HG03575 (cell line): ENCODE measurements around the gene HOXB1.
"Not testable (repeated sequence)": the region's sequence is repeated elsewhere in the genome, so short reads cannot be mapped to it uniquely, and the experiment has no call there.

Source experiments
- ATAC-seq: cut with Tn5 transposase; IDR thresholded peaks from one replicate; pipeline ENCODE4 v1.9.1; 2021; ENCODE audit not compliant: unreplicated experiment, insufficient number of reproducible peaks, low FRiP score; ENCODE audit errors: extremely low read depth

HOXB1 gene

DNA sequence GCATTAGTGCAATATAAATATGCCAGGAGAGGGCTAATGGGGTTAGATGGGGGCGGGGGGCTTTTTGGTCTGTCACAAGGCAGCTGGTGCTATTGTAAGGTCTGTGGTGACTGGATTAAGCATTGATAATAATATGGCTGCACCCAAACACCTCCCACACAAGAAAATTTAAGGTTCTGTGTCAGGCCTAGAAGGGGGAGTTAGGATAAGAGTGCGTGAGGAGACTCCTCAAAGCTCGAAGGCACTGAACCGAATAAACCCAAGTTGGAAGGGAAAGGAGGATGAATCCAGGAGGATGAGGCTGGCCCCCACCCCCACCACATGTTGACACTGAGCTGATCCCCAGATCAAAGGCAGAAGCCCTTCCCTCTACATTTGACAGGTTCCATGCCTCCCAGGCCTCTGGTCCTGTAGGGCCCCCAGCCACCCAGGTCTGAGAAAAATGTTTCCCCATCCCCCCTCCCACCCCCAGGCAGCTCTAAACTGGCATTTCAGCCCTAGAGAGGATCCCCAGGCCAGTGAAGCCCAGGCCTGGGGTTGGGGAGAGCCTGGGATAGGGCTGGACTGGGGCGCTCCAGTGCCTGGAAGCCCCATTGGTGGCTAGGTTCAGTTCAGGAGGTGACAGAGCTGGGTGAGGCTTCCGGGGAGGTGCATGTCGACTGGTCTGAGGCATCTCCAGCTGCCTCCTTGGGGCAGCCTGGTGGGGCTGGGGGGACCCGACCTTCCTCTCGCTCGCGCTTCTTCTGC lies 1.7 kb downstream of the HOXB1 start:
- ATAC-seq = no peak

DNA sequence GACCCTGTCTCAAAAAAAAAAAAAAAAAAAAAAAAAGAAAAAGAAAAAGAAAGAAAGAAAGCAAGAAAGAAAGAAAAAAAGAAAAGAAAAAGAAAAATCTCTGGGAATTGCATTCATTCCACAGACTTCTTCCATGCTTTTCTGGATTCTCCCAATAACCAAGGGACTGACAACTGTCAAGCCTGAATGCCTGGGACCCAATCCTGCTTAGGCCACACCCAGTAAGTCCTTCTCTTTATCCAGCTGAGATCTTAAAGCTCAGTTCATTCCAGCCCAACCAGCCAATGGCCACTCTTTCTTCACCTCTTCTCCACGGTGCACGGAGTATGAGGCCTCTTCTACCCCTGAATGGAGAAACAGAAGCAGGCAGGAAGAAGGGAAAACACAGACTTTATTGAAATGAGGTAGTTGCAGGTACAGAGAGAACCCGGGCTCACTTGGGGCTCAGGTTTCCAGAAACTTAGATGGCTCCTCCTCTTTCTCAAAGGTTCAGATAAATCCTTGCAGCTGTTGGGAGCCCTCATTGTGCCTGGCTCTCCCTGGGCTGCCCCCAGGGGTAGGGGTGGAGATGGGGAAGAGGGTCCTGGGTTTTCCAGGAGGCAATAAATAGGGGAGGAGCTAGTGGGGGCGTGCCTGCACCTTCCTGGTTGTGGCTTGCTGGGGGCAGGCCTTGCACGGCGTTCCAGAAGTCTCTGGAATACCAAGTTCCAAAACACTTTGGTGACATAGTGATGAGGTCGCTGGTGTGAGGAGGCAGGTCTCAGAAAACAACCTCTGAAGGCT lies 2.5 kb downstream of the HOXB1 start:
- no peak for ATAC-seq

DNA sequence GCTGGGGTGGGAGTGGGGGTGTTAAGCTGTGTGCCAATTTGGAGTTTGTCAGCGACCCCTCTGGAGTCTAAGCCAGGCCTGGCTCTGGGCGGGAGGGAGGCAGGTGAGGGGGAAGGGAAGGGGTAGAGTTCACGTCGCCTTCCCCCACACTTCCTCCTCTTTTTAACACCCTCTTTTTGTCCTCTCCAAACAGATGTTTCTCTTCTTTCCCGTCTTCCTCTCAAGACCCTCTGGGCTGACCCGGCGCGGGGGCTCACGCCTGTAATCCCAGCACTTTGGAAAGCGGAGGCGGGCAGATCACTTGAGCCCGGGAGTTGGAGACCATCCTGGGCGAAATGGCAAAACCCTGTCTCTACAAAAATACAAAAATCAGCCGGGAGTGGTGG lies 3.3 kb downstream of the HOXB1 start:
- ATAC-seq = no peak

DNA sequence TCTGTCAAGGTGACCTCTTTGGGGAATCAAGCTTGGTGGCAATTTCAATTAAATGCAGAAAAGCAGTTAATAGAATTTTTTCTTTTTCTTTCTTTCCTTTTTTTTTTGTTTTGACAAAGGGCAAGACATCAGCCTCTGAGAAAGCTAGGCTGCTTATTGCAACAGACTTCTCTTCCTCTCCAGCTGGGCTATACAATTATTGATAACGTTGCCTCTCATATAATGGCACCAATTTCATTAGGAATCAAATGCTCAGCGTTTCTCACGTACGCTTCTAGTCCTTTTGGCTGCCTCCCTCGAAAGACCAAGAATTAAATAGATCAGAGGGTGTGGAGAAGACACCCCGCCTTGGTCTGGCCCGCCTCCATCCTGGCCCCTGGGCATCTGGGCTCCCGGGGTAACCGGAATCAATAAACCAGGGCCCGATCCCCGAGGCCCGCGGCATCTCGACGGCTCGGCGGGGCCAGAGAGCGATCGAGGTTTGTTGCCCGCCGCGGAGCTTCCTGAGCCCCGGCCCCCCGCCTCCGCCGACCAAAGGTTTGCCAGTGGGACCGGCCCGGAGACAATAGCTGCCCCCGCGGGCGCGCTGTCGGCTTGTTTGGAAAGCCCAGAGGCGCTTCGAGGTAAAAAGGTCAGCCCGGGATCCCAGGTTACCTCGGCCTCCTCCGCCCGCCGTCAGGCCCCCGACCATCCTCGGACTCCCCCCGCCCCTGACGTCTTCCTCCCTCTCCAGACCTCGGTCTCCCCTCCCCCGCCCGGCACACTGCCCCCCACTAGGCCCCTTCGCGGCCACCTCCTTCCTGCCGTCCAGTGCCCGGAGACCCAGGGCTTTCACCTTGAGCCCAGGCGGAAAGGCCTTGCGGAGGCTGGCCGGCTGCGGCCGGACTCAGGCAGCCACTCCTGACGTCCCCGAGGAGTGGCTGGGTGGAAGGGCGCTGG lies 3.9 kb downstream of the HOXB1 start:
- no peak for ATAC-seq

DNA sequence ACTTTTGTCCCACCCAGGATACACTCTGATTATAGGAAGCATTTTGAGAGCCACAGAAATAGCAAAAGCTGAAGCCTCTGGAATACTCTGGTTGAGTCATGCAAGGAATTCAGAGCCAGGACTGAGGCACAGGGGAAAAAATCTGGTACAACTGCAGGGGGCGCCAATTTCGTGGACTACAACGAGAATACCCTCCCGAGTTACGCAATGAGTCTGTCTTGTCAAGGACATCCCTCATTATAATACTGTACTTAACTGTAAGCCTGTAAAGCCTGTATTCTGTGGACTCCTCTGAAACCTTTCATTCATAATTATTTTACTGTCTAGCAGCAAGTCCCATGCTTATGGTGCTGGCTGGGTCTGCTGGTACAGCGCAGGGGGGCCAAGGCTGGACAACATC lies 7.8 kb downstream of the HOXB1 start:
- no peak for ATAC-seq

DNA sequence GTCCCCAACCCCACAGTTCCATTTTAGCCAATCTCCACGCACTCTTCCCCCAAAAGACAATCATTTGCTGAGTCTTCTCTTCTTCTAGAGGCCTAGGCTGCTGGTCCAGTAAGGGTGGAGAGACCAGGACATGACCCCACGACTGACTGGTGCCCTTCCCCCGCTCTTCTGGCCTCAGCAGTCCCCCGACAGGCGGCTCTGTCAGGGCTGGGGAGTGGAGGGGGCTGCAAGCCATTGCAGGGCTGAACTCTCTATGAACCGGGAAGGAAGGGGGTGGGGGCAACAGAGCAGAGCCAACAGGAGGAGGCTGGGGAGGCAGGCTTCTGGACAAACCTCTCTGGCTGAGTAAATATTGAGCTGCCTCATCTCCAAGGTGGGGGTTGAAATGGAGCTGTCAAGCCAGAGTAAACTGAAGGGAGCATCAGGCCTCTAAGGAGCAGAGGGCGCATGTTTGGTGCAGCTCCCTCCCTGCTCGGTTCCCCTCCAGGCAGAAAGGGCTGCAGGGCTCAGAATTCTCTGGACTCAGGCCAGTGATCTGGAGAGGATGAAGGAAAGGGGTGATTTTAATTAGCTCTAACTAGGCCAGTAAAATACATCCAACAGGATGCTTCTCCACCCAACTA lies 8.7 kb downstream of the HOXB1 start:
- no peak for ATAC-seq

DNA sequence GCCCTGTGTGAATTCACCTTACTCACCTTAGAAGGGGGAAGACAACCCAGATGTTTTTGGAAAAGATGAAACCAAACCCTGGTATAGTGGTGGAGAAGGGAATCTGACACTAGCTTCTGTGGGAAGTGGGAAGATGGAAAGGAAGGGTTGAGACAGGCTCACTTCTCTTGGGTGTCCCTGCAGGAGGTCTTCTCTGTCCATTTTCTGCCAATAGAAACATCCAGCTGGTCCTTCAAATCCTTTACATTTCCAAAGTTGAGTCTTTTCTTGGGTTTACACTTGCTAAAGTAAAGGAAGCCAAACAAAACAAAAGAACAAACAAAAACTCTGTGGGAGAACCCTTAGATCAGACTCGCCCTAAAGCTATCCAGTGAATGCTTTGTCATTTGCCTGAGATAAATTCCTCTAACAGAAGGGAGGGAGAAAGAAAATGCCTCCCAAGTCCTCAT lies 10.2 kb downstream of the HOXB1 start:
- no peak for ATAC-seq

DNA sequence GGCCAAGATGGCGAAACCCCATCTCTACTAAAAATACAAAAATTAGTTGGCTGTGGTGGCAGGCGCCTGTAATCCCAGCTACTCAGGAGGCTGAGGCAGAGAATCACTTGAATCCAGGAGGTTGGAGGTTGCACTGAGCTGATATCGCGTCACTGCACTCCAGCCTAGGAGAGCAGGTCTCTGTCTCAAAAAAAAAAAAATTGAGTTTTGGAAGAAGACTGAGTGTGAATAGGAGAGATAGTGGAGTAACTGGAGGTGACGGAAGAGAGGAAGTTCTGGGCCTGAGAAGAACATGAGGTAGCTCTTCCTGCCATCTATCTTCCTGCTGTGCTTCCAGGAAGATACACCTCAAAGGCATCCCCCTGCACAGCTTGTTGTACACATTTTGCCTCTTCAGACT lies 11.4 kb downstream of the HOXB1 start:
- no peak for ATAC-seq

DNA sequence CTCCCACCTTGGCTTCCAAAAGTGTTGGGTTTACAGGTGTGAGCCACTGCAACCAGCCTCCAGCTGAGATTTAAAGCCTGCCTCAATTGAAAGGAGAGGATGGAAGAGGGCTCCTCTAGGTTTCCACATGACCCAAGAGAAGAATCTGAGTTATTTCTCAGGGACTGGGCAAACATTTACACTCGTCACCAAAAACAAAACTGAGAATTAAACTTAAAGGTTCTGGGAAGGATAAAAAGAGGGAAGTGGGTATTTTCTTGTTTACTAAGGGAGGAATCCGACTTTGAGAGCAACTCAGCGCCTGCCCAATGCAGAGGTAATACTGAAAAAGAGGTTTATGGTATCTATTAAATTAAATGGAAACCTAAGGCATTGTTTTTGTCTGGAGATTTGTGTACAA lies 13.3 kb downstream of the HOXB1 start:
- ATAC-seq = no peak

DNA sequence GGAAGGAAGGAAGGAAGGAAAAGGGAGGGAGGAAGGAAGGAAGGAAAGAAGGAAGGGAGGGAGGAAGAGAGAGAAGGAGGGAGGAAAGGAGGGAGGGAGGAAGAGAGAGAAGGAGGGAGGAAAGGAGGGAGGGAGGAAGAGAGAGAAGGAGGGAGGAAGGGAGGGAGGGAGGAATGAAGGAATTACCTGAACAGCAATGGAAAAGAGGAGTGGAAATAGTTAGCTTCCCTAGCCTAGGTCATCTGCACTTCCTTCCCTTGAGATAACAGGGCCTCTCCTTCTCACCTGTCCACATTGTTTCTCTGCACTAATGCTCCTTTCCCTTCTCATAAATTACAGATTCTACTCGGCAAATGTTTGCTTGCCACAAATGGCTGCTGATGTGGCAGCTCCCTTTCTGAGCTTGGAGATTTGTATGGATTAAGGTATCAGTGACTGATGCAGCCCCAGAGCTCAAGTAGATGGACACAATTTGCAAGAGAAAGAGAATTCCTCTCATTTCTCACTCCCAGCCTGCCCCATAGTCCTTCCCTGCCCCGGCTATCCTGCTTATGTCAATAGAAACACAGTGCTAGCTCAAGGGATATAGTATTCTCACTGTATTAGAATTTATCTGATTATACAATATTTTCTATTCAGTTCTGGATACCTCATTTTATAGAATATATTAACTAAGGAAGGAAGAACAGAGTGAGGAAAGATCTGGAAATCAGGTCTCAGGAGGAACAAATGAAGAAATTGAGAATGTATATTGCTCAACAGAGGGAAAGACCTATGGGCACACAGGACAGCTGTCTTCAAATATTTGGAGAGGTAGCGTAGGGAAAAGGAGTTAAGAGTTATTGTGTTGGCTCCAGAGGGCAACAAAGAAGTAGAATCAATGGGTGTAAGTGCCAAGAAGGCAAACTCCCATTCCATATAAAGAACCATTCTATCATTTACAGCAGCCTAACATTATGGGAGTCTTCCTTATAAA lies 14.6 kb downstream of the HOXB1 start:
- ATAC-seq = no peak

DNA sequence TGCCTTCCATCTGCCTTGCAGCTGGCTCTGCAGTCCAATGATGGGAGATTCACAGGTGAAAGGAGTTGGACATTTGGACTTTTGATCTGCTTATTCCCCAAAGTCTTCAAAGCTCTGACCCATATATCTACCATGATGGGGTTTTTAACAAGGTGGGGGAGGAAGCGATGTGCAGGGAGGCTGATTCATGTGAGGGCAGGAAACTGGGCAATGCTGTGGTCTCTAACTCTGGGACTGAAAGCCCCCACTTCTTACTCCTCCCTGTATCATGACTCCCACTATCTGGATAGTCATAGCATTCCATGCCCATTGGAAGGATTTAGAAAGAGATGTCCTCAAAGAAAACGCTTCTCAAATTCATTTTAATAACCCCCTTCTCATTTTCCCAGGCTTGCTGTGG lies 16.3 kb downstream of the HOXB1 start:
- ATAC-seq = no peak

DNA sequence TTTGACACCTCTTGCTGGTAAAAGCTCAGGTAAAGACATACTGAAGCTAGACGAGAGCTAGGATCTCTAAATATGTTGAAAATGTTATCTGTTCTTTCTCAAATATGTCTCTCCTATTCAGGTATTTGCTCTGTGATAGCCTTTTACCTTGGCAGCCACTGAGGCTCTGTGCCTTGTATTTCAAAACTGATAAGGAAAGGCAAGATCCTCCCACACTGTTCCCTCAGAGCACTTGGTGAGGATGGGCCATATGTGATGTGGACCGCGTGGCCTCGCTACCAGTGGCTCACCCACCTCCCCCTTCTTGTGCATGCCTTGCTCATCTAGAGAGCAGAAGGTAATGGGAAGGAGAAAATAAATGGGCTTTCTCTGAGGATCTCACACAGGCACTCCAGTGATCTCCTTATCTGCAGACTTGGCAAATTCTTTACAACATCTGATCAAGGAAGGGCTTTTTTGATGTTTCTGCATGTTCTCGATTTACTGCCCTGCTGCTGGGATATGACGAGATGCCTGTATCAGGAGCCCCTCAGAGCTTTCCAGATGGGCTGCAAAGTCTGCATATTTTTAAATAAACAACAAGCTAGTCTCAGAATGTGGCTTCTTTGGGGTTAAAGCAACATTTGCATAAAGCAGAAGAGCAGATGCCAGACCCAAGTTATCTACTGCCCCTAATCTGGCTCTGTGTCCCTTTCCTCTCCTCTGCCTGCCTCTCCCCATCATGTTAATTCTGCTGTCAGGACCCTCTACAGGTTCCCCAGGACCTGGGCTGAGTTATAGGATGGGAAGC lies 16.9 kb downstream of the HOXB1 start:
- no peak for ATAC-seq

DNA sequence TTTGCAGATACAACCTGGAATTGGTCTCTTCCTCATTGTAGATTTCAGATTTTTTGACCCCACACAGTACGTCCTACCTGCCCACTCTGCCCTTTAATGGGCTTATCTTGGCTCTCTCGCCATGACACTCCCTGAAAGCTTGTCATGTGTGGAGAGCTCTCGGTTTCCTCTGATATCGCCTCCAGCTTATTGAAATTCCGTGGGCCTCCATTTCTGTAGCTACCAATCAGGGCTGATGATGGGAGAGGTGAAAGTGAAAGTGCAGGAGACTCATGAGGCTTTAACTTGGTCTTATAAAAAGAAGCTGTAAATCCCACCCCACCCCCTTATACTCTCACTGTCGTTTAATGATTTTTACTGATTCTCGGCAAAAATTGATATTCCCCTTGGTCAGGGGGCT lies 17.7 kb downstream of the HOXB1 start:
- ATAC-seq = no peak

DNA sequence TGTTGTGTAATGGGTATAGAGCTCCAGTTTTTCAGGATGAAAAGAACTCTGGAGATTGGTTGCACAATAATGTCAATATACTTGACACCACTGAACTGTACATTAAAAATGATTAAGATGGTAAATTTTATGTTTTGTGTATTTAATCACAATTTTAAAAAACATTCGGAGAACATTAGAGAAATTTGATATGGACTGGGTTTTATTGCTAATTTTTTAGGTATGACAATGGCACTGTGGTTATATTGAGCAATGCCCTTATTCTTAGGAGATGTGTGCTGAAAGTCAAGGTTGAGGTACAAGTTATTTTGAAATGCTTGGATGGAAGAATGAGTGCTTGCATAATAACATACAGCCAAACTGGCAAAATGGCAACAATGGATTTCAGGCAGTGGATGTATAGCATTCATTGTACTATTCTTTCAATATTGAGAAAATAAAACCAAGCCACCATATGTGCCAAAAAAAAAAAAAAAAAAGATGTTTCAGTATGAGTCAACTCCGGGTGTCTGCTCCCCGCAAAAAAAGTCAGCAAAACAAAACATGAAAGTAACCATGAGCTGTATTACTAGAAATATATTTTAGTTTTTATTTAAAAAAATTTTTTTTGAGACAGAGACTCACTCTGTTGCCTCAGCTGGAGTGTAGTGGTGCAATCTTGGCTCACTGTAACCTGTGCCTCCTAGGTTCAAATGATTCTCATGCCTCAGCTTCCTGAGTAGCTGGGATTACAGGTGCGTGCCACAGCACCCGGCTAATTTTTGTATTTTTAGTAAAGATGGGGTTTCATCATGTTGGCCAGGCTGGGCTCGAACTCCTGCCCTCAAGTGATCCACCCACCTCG lies 19.8 kb downstream of the HOXB1 start:
- ATAC-seq = peak; percentile 41

DNA sequence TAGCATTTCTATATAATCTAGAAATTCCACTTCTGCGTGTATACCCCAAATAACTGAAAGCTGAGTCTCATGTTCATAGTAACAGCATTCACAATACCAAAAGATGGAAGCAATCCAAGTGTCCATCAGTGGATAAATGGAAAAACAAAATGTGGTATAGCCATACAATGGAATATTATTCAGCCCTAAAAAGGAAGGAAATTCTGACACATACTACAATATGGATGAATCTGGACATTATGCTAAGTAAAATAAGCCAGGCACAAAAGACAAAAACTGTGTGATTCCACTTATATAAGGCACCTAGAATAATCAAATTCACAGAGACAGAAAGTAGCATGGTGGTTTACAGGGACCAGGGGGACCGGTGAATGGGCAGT lies 20.4 kb downstream of the HOXB1 start:
- ATAC-seq = no peak

DNA sequence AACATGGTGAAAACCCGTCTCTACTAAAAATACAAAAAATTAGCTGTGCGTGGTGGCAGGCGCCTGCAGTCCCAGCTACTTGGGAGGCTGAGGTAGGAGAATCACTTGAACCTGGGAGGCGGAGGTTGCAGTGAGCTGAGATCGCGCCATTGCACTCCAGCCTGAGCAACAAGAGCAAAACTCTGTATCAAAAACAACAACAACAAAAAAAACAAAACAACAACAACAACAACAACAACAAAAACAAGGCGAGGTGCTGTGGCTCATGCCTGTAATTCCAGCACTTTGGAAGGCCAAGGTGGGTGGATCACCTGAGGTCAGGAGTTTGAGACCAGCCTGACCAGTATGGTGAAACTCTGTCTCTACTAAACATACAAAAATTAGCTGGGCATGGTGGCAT lies 21.1 kb downstream of the HOXB1 start:
- not testable (repeated sequence) for ATAC-seq

DNA sequence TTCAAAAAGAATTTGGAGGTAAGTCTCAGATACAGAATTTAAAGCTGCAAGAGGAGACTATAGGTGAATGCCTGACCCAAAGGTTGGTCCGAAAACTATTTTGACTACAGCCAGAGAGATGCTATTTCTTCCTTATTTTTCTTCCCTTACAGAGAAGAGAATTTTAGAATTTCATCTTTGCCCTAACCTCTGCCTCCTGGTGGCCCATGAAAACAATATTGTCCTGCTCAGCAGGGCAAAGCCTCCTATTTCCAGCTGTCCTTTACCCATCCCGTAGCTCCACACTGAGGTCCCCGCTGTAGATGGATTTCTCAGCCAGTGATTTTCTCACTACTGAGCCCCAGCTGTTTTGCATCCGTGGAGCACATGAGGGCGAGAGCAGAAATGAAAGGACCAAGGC lies 24.6 kb downstream of the HOXB1 start:
- ATAC-seq = no peak
